GM23338 (cell line): ENCODE results near the gene ERBB3. TPM values are rescaled to one million over a fixed set of nuclear protein-coding genes. Genes with fewer than 3 reads are reported as not detected.

Experiments
- ATAC-seq: fragments of 200-7000 bp; cut with Tn5 transposase; 3 replicates; pipeline ENCODE4 v1.9.1; 2020
- DNase-seq: peaks from one replicate; pipeline ENCODE4 v3.0.0-alpha.2; 2015; ENCODE audit warnings: low spot score
- H2AFZ ChIP-seq: fragments of 200-600 bp; sonication (generic); 2 replicates; pipeline ENCODE4 v1.8.0; 2016; ENCODE audit warnings: antibody characterized with exemption, mild to moderate bottlenecking, moderate library complexity
- H3F3A ChIP-seq: fragments of 200-600 bp; sonication (generic); replicated peaks from 2 replicates; pipeline ENCODE4 v1.8.0; 2017; ENCODE audit warnings: antibody characterized with exemption, mixed run types, low read depth
- H3K27ac ChIP-seq: fragments of 200-600 bp; sonication (generic); 2 replicates; pipeline ENCODE4 v1.6.1; 2016; ENCODE audit warnings: low read depth
- H3K27me3 ChIP-seq: fragments of 200-600 bp; sonication (generic); 2 replicates; pipeline ENCODE4 v1.8.0; 2016; ENCODE audit warnings: mild to moderate bottlenecking, mixed run types, moderate library complexity; ENCODE audit not compliant: insufficient read depth
- H3K36me3 ChIP-seq: fragments of 200-600 bp; sonication (generic); 2 replicates; pipeline ENCODE4 v1.8.0; 2016; ENCODE audit warnings: mild to moderate bottlenecking; ENCODE audit not compliant: insufficient read depth
- H3K4me1 ChIP-seq: fragments of 200-600 bp; sonication (generic); 2 replicates; pipeline ENCODE4 v1.8.0; 2016; ENCODE audit warnings: mild to moderate bottlenecking, moderate library complexity; ENCODE audit not compliant: insufficient read depth
- H3K4me2 ChIP-seq: fragments of 200-600 bp; sonication (generic); 2 replicates; pipeline ENCODE4 v1.7.1; 2017; ENCODE audit warnings: mixed run types
- H3K4me3 ChIP-seq: fragments of 200-600 bp; sonication (generic); 2 replicates; pipeline ENCODE4 v1.6.1; 2016; ENCODE audit warnings: mixed run types
- H3K79me2 ChIP-seq: fragments of 200-600 bp; sonication (generic); replicated peaks from 2 replicates; pipeline ENCODE4 v1.8.0; 2017; ENCODE audit warnings: mild to moderate bottlenecking; ENCODE audit not compliant: insufficient read depth
- H3K9me2 ChIP-seq: fragments of 200-600 bp; sonication (generic); 2 replicates; pipeline ENCODE4 v1.8.0; 2017; ENCODE audit not compliant: insufficient read depth
- H4K20me1 ChIP-seq: fragments of 200-600 bp; sonication (generic); replicated peaks from 2 replicates; pipeline ENCODE4 v1.8.0; 2017; ENCODE audit warnings: mild to moderate bottlenecking; ENCODE audit not compliant: insufficient read depth
- H3K27ac Mint-ChIP-seq: 2 replicates; pipeline ENCODE4 v1.8.0; 2020; ENCODE audit warnings: inconsistent platforms, mild to moderate bottlenecking, moderate library complexity, mixed read lengths
- H3K27me3 Mint-ChIP-seq: 3 replicates; pipeline ENCODE4 v1.8.0; 2022; ENCODE audit warnings: low read depth, mild to moderate bottlenecking, moderate library complexity, mixed read lengths, inconsistent platforms; ENCODE audit not compliant: insufficient read depth, poor library complexity
- H3K36me3 Mint-ChIP-seq: 3 replicates; pipeline ENCODE4 v1.8.0; 2021; ENCODE audit warnings: low read depth, mild to moderate bottlenecking, inconsistent platforms, moderate library complexity, mixed read lengths
- H3K4me1 Mint-ChIP-seq: 3 replicates; pipeline ENCODE4 v1.8.0; 2020; ENCODE audit warnings: mild to moderate bottlenecking, inconsistent platforms, mixed read lengths
- H3K4me3 Mint-ChIP-seq: 3 replicates; pipeline ENCODE4 v1.8.0; 2021; ENCODE audit warnings: moderate library complexity, mild to moderate bottlenecking, inconsistent platforms, mixed read lengths
- H3K9me3 Mint-ChIP-seq: 3 replicates; pipeline ENCODE4 v1.8.0; 2020; ENCODE audit warnings: moderate library complexity, mild to moderate bottlenecking, inconsistent platforms, mixed read lengths
- CREB1 ChIP-seq: fragments of 250-450 bp; sonication (Bioruptor Pico); IDR thresholded peaks from 2 replicates; pipeline ENCODE4 v1.5.0; 2020; ENCODE audit warnings: low read depth, mild to moderate bottlenecking, moderate library complexity
- CTCF ChIP-seq, 2 experiments: fragments of 200-600 bp in 1 of 2; sonication (generic) in 1 of 2; conservative IDR thresholded peaks; 2 replicates each; pipeline versions ENCODE4 v1.5.1 to v1.6.1; 2016 to 2017; ENCODE audit warnings: antibody characterized with exemption in 2 of 2, low read depth in 2 of 2, mild to moderate bottlenecking in 2 of 2, moderate library complexity in 1 of 2
- ETS1 ChIP-seq: IDR thresholded peaks from 2 replicates; pipeline ENCODE4 v1.6.1; 2016; ENCODE audit warnings: antibody characterized with exemption
- EZH2 ChIP-seq: fragments of 200-600 bp; sonication (generic); IDR thresholded peaks from one replicate; pipeline ENCODE4 v1.8.0; 2017; ENCODE audit warnings: antibody characterized with exemption, mild to moderate bottlenecking, low read depth; ENCODE audit not compliant: unreplicated experiment
- EZH2phosphoT487 ChIP-seq: fragments of 200-600 bp; sonication (generic); IDR thresholded peaks from one replicate; pipeline ENCODE4 v1.8.1; 2018; ENCODE audit warnings: antibody characterized with exemption; ENCODE audit not compliant: unreplicated experiment
- JUNB ChIP-seq: IDR thresholded peaks from one replicate; pipeline ENCODE4 v1.6.1; 2016; ENCODE audit warnings: antibody characterized with exemption; ENCODE audit not compliant: unreplicated experiment
- NANOG ChIP-seq: IDR thresholded peaks from 2 replicates; pipeline ENCODE4 v1.6.1; 2016; ENCODE audit warnings: antibody characterized with exemption, borderline replicate concordance
- POLR2AphosphoS5 ChIP-seq: IDR thresholded peaks from 2 replicates; pipeline ENCODE4 v1.6.1; 2016; ENCODE audit warnings: antibody characterized with exemption, low read depth
- REST ChIP-seq: IDR thresholded peaks from one replicate; pipeline ENCODE4 v1.6.1; 2018; ENCODE audit warnings: antibody characterized with exemption; ENCODE audit not compliant: unreplicated experiment
- STAT1 ChIP-seq: IDR thresholded peaks from one replicate; pipeline ENCODE4 v1.6.1; 2016; ENCODE audit warnings: antibody characterized with exemption; ENCODE audit not compliant: unreplicated experiment
- ZNF114 ChIP-seq: fragments of 250-450 bp; sonication (Bioruptor Pico); IDR thresholded peaks from 2 replicates; pipeline ENCODE4 v1.5.0; 2020; ENCODE audit warnings: mild to moderate bottlenecking, moderate library complexity
- ZNF331 ChIP-seq: fragments of 250-450 bp; sonication (Bioruptor Pico); IDR thresholded peaks from 2 replicates; pipeline ENCODE4 v1.5.0; 2020; ENCODE audit warnings: low read depth, mild to moderate bottlenecking, moderate library complexity
- ZNF462 ChIP-seq: fragments of 250-450 bp; sonication (Bioruptor Pico); IDR thresholded peaks from 2 replicates; pipeline ENCODE4 v1.5.0; 2020; ENCODE audit warnings: mild to moderate bottlenecking, moderate library complexity
- polyA plus RNA-seq: library from polyadenylated mRNA; unstranded; fragments of >200 nt; fragmentation: Nextera tagmentation; extraction: Ambion mirVana; gene quantifications from 2 replicates; pipeline ENCODE4 v1.2.1, GENCODE V29; 2016
- total RNA-seq: library from RNA; depleted of rRNA; stranded (reverse); fragments of >200 nt; shearing (Covaris generic); gene quantifications from 2 replicates; pipeline ENCODE4 v1.2.3, GENCODE V29; 2014

ERBB3 gene
- total and polyA plus RNA-seq, 2 experiments from 2014 or later, result 21.0 to 54.4 TPM

- H4K20me1 ChIP-seq, result peaks cover 21% of the 10 kb centered on the region
- H3F3A ChIP-seq, result peaks cover 19% of the 10 kb centered on the region; the same call in 1 of the 2 replicates
- H3K36me3 Mint-ChIP-seq, result peaks cover 77% of the 10 kb centered on the region
- DNase-seq (no peak), ATAC-seq (no peak)
- peaks cover 5% of the 10 kb centered on the region for H3K27me3 Mint-ChIP-seq
- no peak overlapping the region for H3K27ac ChIP-seq
- H3K9me3 Mint-ChIP-seq, result no peaks in the 10 kb centered on the region
- H2AFZ ChIP-seq, result no peak overlapping the region
- TF ChIP-seq ETS1 (no peak), ZNF114 (CRISPR knock-in tag) (no peak), REST (no peak), ZNF462 (no peak), STAT1 (no peak), CTCF (conservative IDR thresholded peaks at IDR 0.05; ENCODE audit: low read depth in 2 of 2) (no peak), ZNF331 (no peak), EZH2phosphoT487 (no peak), POLR2AphosphoS5 (no peak), NANOG (no peak), CREB1 (CRISPR knock-in tag) (no peak), EZH2 (no peak), JUNB (no peak)
- no peak overlapping the region for H3K27ac Mint-ChIP-seq
- H3K79me2 ChIP-seq, result peaks cover 22% of the 10 kb centered on the region
- H3K36me3 ChIP-seq, result peaks cover 32% of the 10 kb centered on the region
- peaks cover 14% of the 10 kb centered on the region for H3K4me1 ChIP-seq
- no peak overlapping the region for H3K4me3 Mint-ChIP-seq
- no peaks in the 10 kb centered on the region for H3K9me2 ChIP-seq
- H3K4me3 ChIP-seq, result no peak overlapping the region
- no peaks in the 10 kb centered on the region for H3K27me3 ChIP-seq
- peaks cover 23% of the 10 kb centered on the region for H3K4me1 Mint-ChIP-seq
- no peak overlapping the region for H3K4me2 ChIP-seq
Observed at GRCh38 chr12:56086608-56087007, 6.6 kb downstream of the ERBB3 start.
